Breast epithelium (tissue), 4 donors: ENCODE results near the gene MOGAT1. TPM values are rescaled to one million over a fixed set of nuclear protein-coding genes. Genes with fewer than 3 reads are reported as not detected.
A peak's percentile ranks its signal among the peaks of the same experiment; 100 is the strongest.

Experiments
- DNase-seq, 2 donors: peaks; one replicate each; pipeline ENCODE4 v3.0.0-alpha.2; 2019; ENCODE audit warnings: low spot score in 2 of 2
- H3K27ac ChIP-seq, 2 donors: fragments of 200-600 bp; sonication (generic) in 1 of 2; one replicate each; pipeline ENCODE4 v1.5.1; 2016 to 2019; ENCODE audit warnings: mild to moderate bottlenecking in 1 of 2
- H3K27me3 ChIP-seq, 2 donors: fragments of 200-600 bp; sonication (generic) in 1 of 2; one replicate each; pipeline versions ENCODE4 v1.5.1 to v1.6.0; 2017 to 2019; ENCODE audit warnings: control low read depth in 1 of 2, mild to moderate bottlenecking in 1 of 2
- H3K36me3 ChIP-seq: fragments of 200-600 bp; one replicate; pipeline ENCODE4 v1.5.1; 2019
- H3K4me1 ChIP-seq, 2 donors: fragments of 200-600 bp; sonication (generic); one replicate each; pipeline ENCODE4 v1.5.1; 2016 to 2019; ENCODE audit warnings: control low read depth in 1 of 2
- H3K4me3 ChIP-seq, 3 donors: fragments of 200-600 bp; sonication (generic); 1 replicate in 2 of 3; 2 replicates in 1 of 3; pipeline ENCODE4 v1.5.1; 2016 to 2019; ENCODE audit warnings: mild to moderate bottlenecking in 3 of 3, moderate library complexity in 2 of 3
- H3K9me3 ChIP-seq, 2 donors: fragments of 200-600 bp; sonication (generic) in 1 of 2; one replicate each; pipeline ENCODE4 v1.5.1; 2016 to 2019; ENCODE audit warnings: control low read depth in 1 of 2
- POLR2A ChIP-seq: fragments of 450-650 bp; IDR thresholded peaks from one replicate; pipeline ENCODE4 v1.6.1; 2016; ENCODE audit warnings: antibody characterized with exemption, mild to moderate bottlenecking, moderate library complexity
- POLR2AphosphoS5 ChIP-seq, 3 donors: sonication (generic); formaldehyde crosslinking; IDR thresholded peaks; one replicate each; pipeline ENCODE4 v1.6.1; 2017; ENCODE audit warnings: antibody characterized with exemption in 3 of 3
- intact Hi-C: fragments of 100-400 bp; cut with DNase I; formaldehyde crosslinking; loops from one replicate; pipeline ENCODE4 v1.15.1; 2023; ENCODE audit warnings: low total_unique reads
- total RNA-seq, 3 donors: library from RNA; depleted of rRNA; stranded (reverse); fragments of >200 nt; gene quantifications; one replicate each; pipeline ENCODE4 v1.1.0, GENCODE V29; 2016
- TF ChIP-seq, protein P1 (sequence below), 3 donors: fragments of 450-650 bp; IDR thresholded peaks; one replicate each; pipeline ENCODE4 v1.5.1; 2016 to 2017; ENCODE audit warnings: antibody characterized with exemption in 3 of 3, mild to moderate bottlenecking in 3 of 3, moderate library complexity in 3 of 3

Gene MOGAT1
- total RNA-seq, 3 donors from 2014 or later: 0.98 TPM; not detected in 2

GRCh38 chr2:222750533-222750932 is 79.1 kb downstream of the MOGAT1 start:
- no peak for TF ChIP-seq POLR2A
- TF ChIP-seq POLR2AphosphoS5 (IDR thresholded peaks at IDR 0.05): no peak
- TF ChIP-seq, protein P1, sequence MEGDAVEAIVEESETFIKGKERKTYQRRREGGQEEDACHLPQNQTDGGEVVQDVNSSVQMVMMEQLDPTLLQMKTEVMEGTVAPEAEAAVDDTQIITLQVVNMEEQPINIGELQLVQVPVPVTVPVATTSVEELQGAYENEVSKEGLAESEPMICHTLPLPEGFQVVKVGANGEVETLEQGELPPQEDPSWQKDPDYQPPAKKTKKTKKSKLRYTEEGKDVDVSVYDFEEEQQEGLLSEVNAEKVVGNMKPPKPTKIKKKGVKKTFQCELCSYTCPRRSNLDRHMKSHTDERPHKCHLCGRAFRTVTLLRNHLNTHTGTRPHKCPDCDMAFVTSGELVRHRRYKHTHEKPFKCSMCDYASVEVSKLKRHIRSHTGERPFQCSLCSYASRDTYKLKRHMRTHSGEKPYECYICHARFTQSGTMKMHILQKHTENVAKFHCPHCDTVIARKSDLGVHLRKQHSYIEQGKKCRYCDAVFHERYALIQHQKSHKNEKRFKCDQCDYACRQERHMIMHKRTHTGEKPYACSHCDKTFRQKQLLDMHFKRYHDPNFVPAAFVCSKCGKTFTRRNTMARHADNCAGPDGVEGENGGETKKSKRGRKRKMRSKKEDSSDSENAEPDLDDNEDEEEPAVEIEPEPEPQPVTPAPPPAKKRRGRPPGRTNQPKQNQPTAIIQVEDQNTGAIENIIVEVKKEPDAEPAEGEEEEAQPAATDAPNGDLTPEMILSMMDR (IDR thresholded peaks at IDR 0.05): no peak
- H3K27me3 ChIP-seq: no peaks in the 10 kb centered on the region
- no peak for DNase-seq
- H3K4me1 ChIP-seq: no peaks in the 10 kb centered on the region
- H3K4me3 ChIP-seq: no peak overlapping the region
- no peak overlapping the region for H3K27ac ChIP-seq
- no peaks in the 10 kb centered on the region for H3K9me3 ChIP-seq
- no peaks in the 10 kb centered on the region for H3K36me3 ChIP-seq
- intact Hi-C loops: no loop called here

- Histone ChIP-seq H3K9me3 (no peaks in the 10 kb centered on the region), H3K27ac (no peak overlapping the region), H3K4me1 (no peaks in the 10 kb centered on the region), H3K4me3 (no peak overlapping the region), H3K36me3 (no peaks in the 10 kb centered on the region), H3K27me3 (no peaks in the 10 kb centered on the region)
- no peak for DNase-seq
- TF ChIP-seq POLR2A (no peak), POLR2AphosphoS5 (IDR thresholded peaks at IDR 0.05) (no peak)
- TF ChIP-seq, protein P1 (IDR thresholded peaks at IDR 0.05): no peak
- intact Hi-C loops: no loop called here
Observed at GRCh38 chr2:222751238-222751637, 79.8 kb downstream of the MOGAT1 start.

GRCh38 chr2:222751821-222752719 is 80.6 kb downstream of the MOGAT1 start:
- no peaks in the 10 kb centered on the region for H3K9me3 ChIP-seq
- no peak for TF ChIP-seq POLR2A
- TF ChIP-seq POLR2AphosphoS5 (IDR thresholded peaks at IDR 0.05): no peak

DNA sequence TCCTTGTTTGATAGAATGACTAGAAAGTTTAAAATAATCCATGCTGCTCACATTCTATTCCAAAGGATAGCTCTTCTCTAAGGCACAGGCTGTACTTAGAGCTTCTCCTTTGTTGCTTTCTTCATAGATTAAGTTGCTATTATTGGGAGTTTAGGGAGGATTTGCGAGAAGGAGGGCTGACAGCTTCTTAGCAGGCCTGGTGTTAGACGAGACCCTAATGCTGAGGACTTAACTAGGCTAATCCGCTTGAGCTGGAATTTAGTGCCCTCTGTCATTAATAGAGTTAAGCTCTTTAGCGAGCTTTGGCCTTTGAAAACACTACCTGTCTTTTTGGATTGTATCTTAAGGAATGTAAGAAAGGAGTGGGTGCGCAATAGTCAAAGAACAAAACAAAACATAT is 81.3 kb downstream of the MOGAT1 start:
- peak overlapping the region; percentile 65 to 78 for H3K27ac ChIP-seq
- H3K4me1 ChIP-seq: no peaks in the 10 kb centered on the region
- H3K9me3 ChIP-seq: no peaks in the 10 kb centered on the region
- no peak for DNase-seq
- no peaks in the 10 kb centered on the region for H3K27me3 ChIP-seq
- TF ChIP-seq POLR2AphosphoS5 (IDR thresholded peaks at IDR 0.05) (no peak), POLR2A (no peak)
- TF ChIP-seq, protein P1 (IDR thresholded peaks at IDR 0.05): no peak
- no peaks in the 10 kb centered on the region for H3K36me3 ChIP-seq
- intact Hi-C loops: no loop called here
- no peak overlapping the region for H3K4me3 ChIP-seq

More at GRCh38 chr2:222751821-222752719, 80.6 kb downstream of the MOGAT1 start:
- no peaks in the 10 kb centered on the region for H3K36me3 ChIP-seq
- H3K27me3 ChIP-seq: no peaks in the 10 kb centered on the region
- H3K27ac ChIP-seq: peak overlapping the region; percentile 65 to 78
- no peaks in the 10 kb centered on the region for H3K4me1 ChIP-seq
- intact Hi-C loops: no loop called here
- H3K4me3 ChIP-seq: no peak overlapping the region
- no peak for DNase-seq

- Histone ChIP-seq H3K9me3 (no peaks in the 10 kb centered on the region), H3K4me1 (no peaks in the 10 kb centered on the region), H3K4me3 (peak overlapping the region in 1 of 3 donors; percentile 4), H3K27ac (peak overlapping the region; percentile 65 to 78), H3K36me3 (no peaks in the 10 kb centered on the region), H3K27me3 (no peaks in the 10 kb centered on the region)
- TF ChIP-seq POLR2A (no peak), POLR2AphosphoS5 (IDR thresholded peaks at IDR 0.05) (no peak)
- TF ChIP-seq, protein P1 (IDR thresholded peaks at IDR 0.05): no peak
- intact Hi-C loops: no loop called here
- no peak for DNase-seq
Observed at GRCh38 chr2:222753251-222753824, 81.9 kb downstream of the MOGAT1 start.
